ENCODE results near the gene IL1RAP. TPM values are rescaled to one million over a fixed set of nuclear protein-coding genes. Genes with fewer than 3 reads are reported as not detected.

The IL1RAP gene
- total RNA-seq, 1 donor from 2014 or later: 15.0 TPM

GRCh38 chr3:190486533-190486864 lies 27.4 kb upstream of the IL1RAP start:
- Mint-ChIP-seq H3K9me3 (no peaks in the 10 kb centered on the region), H3K27me3 (ENCODE audit: low read depth) (peaks cover 13% of the 10 kb centered on the region), H3K36me3 (no peaks in the 10 kb centered on the region), H3K4me3 (no peak overlapping the region), H3K27ac (no peak overlapping the region), H3K4me1 (peaks cover 19% of the 10 kb centered on the region)
- no peak for TF ChIP-seq CTCF (IDR thresholded peaks at IDR 0.05; ENCODE audit: unreplicated experiment)
- DNase-seq (ENCODE audit: low spot score in 2 of 2, unreplicated experiment in 2 of 2): no peak

GRCh38 chr3:190486908-190487607 lies 26.8 kb upstream of the IL1RAP start:
- TF ChIP-seq CTCF (IDR thresholded peaks at IDR 0.05; ENCODE audit: unreplicated experiment): no peak
- H3K9me3 Mint-ChIP-seq: no peaks in the 10 kb centered on the region
- peaks cover 13% of the 10 kb centered on the region for H3K27me3 Mint-ChIP-seq (ENCODE audit: low read depth)
- peaks cover 19% of the 10 kb centered on the region for H3K4me1 Mint-ChIP-seq
- H3K27ac Mint-ChIP-seq: no peak overlapping the region
- DNase-seq (ENCODE audit: low spot score in 2 of 2, unreplicated experiment in 2 of 2): no peak
- H3K4me3 Mint-ChIP-seq: no peak overlapping the region
- H3K36me3 Mint-ChIP-seq: no peaks in the 10 kb centered on the region

GRCh38 chr3:190491533-190492054 lies 22.3 kb upstream of the IL1RAP start:
- Mint-ChIP-seq H3K36me3 (no peaks in the 10 kb centered on the region), H3K27me3 (ENCODE audit: low read depth) (peaks cover 13% of the 10 kb centered on the region), H3K4me3 (no peak overlapping the region), H3K4me1 (peaks cover 7% of the 10 kb centered on the region), H3K27ac (no peak overlapping the region), H3K9me3 (no peaks in the 10 kb centered on the region)
- no peak for TF ChIP-seq CTCF (IDR thresholded peaks at IDR 0.05; ENCODE audit: unreplicated experiment)
- no peak for DNase-seq (ENCODE audit: low spot score in 2 of 2, unreplicated experiment in 2 of 2)

- H3K4me3 Mint-ChIP-seq: no peak overlapping the region
- H3K27ac Mint-ChIP-seq: no peak overlapping the region
- H3K36me3 Mint-ChIP-seq: no peaks in the 10 kb centered on the region
- peaks cover 13% of the 10 kb centered on the region for H3K27me3 Mint-ChIP-seq (ENCODE audit: low read depth)
- H3K9me3 Mint-ChIP-seq: no peaks in the 10 kb centered on the region
- DNase-seq (ENCODE audit: low spot score in 2 of 2, unreplicated experiment in 2 of 2): no peak
- TF ChIP-seq CTCF (IDR thresholded peaks at IDR 0.05; ENCODE audit: unreplicated experiment): no peak
- peaks cover 3% of the 10 kb centered on the region for H3K4me1 Mint-ChIP-seq
Observed at GRCh38 chr3:190492129-190492528, 21.8 kb upstream of the IL1RAP start.

- no peak overlapping the region for H3K27ac Mint-ChIP-seq
Observed at GRCh38 chr3:190492966-190493365, 20.9 kb upstream of the IL1RAP start.

More at GRCh38 chr3:190492966-190493365, 20.9 kb upstream of the IL1RAP start:
- peaks cover 2% of the 10 kb centered on the region for H3K4me1 Mint-ChIP-seq
- H3K27me3 Mint-ChIP-seq (ENCODE audit: low read depth): peaks cover 13% of the 10 kb centered on the region
- no peak overlapping the region for H3K4me3 Mint-ChIP-seq
- DNase-seq (ENCODE audit: low spot score in 2 of 2, unreplicated experiment in 2 of 2): no peak
- no peak for TF ChIP-seq CTCF (IDR thresholded peaks at IDR 0.05; ENCODE audit: unreplicated experiment)
- no peaks in the 10 kb centered on the region for H3K36me3 Mint-ChIP-seq
- no peaks in the 10 kb centered on the region for H3K9me3 Mint-ChIP-seq

Measured in mesothelial cell of epicardium (in vitro differentiated cells).